ENCODE measurements around the gene ADA.

Gene ADA

DNA sequence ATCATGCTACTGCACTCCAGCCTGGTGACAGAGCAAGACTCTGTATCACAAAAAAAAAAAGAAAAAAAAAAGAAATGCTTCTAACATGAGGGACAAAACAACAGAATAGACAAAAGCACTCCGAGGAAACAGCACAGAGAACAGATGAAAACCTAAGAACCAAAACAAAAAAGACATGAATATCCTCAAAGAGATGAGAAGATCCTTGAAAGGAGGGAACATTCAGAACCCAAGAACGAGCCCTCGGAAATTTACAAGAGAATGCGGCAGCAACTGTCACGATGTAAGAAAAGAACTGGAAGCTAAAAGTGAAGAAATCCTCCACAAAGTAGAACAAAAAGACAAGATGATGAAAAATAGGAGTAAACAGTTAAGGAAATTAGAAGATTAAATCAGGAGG is 21.2 kb downstream of the ADA start:
- H3K36me3 ChIP-seq (ENCODE audit: insufficient read depth, low read length), result peaks cover 100% of the 10 kb centered on the region
- H3K27me3 ChIP-seq (ENCODE audit: insufficient read depth, low read length, poor library complexity), result no peaks in the 10 kb centered on the region
- peaks cover 94% of the 10 kb centered on the region for H3K79me2 ChIP-seq (ENCODE audit: insufficient read depth, low read length)
- no peak for TF ChIP-seq EZH2 (IDR thresholded peaks at IDR 0.05; ENCODE audit: borderline replicate concordance, low read depth, low read length, severe bottlenecking)
- TF ChIP-seq, protein P1, sequence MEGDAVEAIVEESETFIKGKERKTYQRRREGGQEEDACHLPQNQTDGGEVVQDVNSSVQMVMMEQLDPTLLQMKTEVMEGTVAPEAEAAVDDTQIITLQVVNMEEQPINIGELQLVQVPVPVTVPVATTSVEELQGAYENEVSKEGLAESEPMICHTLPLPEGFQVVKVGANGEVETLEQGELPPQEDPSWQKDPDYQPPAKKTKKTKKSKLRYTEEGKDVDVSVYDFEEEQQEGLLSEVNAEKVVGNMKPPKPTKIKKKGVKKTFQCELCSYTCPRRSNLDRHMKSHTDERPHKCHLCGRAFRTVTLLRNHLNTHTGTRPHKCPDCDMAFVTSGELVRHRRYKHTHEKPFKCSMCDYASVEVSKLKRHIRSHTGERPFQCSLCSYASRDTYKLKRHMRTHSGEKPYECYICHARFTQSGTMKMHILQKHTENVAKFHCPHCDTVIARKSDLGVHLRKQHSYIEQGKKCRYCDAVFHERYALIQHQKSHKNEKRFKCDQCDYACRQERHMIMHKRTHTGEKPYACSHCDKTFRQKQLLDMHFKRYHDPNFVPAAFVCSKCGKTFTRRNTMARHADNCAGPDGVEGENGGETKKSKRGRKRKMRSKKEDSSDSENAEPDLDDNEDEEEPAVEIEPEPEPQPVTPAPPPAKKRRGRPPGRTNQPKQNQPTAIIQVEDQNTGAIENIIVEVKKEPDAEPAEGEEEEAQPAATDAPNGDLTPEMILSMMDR (IDR thresholded peaks at IDR 0.05; ENCODE audit: borderline replicate concordance, extremely low read depth, low read length, poor library complexity, severe bottlenecking), result no peak
- DNase-seq (no peak), ATAC-seq (ENCODE audit: insufficient read depth, low read depth) (no peak)
- peaks cover 84% of the 10 kb centered on the region for H4K20me1 ChIP-seq (ENCODE audit: insufficient read depth, low read length)
- no peak overlapping the region for H3K4me3 ChIP-seq (ENCODE audit: low read depth in 1 of 2, low read length in 2 of 2)
- peak overlapping the region; percentile 6; the same call in 1 of the 2 replicates for H3K27ac ChIP-seq (ENCODE audit: low read length)
- H2AFZ ChIP-seq (ENCODE audit: low read depth, low read length), result no peak overlapping the region
- no peak overlapping the region for H3K4me2 ChIP-seq (ENCODE audit: insufficient read depth, low read length)
- no peaks in the 10 kb centered on the region for H3K9me3 ChIP-seq (ENCODE audit: insufficient read depth, low read length, severe bottlenecking)
- peaks cover 7% of the 10 kb centered on the region; the same call in 1 of the 2 replicates for H3K4me1 ChIP-seq (ENCODE audit: insufficient read depth, low read length)
- H3K9ac ChIP-seq (ENCODE audit: low read depth, low read length), result no peak overlapping the region

DNA sequence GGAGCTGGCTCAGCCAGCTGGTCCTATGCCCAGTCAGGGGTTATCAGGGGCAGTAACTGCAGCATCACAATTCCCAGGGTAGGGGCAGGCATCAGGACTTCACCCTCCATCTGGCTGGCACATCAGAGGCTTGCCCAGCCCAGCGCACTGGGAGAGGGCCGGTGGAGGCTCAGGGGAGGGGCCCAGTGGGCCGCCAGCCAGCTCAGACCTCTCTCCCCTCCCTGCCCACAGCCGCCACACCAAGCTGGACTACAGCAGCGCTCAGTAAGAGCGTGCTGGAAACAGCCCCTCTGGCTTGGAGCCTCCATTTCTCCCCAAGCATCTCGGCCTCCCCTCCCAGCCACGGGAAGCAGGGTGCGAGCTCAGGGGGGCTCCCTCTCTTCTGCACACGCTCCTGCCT is 22.0 kb downstream of the ADA start:
- Histone ChIP-seq H3K27ac (ENCODE audit: low read length) (peak overlapping the region; percentile 9; the same call in 1 of the 2 replicates), H3K4me2 (ENCODE audit: insufficient read depth, low read length) (no peak overlapping the region), H3K4me1 (ENCODE audit: insufficient read depth, low read length) (peaks cover 3% of the 10 kb centered on the region; the same call in 1 of the 2 replicates), H3K9me3 (ENCODE audit: insufficient read depth, low read length, severe bottlenecking) (no peaks in the 10 kb centered on the region), H3K36me3 (ENCODE audit: insufficient read depth, low read length) (peaks cover 100% of the 10 kb centered on the region), H3K79me2 (ENCODE audit: insufficient read depth, low read length) (peaks cover 94% of the 10 kb centered on the region), H3K9ac (ENCODE audit: low read depth, low read length) (no peak overlapping the region), H3K27me3 (ENCODE audit: insufficient read depth, low read length, poor library complexity) (no peaks in the 10 kb centered on the region), H3K4me3 (ENCODE audit: low read depth in 1 of 2, low read length in 2 of 2) (no peak overlapping the region), H4K20me1 (ENCODE audit: insufficient read depth, low read length) (peaks cover 84% of the 10 kb centered on the region), H2AFZ (ENCODE audit: low read depth, low read length) (no peak overlapping the region)
- DNase-seq (no peak), ATAC-seq (ENCODE audit: insufficient read depth, low read depth) (0 out of 3 replicates have a peak, but pooled peaks have one; percentile 5)
- no peak for TF ChIP-seq EZH2 (IDR thresholded peaks at IDR 0.05; ENCODE audit: borderline replicate concordance, low read depth, low read length, severe bottlenecking)
- TF ChIP-seq, protein P1 (IDR thresholded peaks at IDR 0.05; ENCODE audit: borderline replicate concordance, extremely low read depth, low read length, poor library complexity, severe bottlenecking), result no peak

DNA sequence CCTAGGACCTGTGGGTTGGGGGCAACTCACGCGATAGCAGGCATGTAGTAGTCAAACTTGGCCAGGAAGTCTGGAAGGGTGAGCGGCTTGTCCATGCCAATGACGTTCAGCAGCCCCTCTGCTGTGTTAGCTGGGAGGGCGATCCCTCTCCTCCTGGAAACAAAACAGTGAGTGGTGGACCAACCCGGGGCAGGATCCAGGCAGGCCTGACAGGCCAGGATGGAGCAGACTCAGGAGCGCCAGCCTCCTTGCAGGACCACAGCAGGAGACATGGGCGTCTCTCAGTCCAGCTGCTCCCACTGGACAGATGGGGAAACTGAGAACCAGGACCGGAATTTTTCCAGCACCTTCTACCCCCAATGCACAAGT is 22.5 kb downstream of the ADA start:
- ATAC-seq (ENCODE audit: insufficient read depth, low read depth) (no peak), DNase-seq (no peak)
- H3K79me2 ChIP-seq (ENCODE audit: insufficient read depth, low read length), result peaks cover 94% of the 10 kb centered on the region
- peak overlapping the region; percentile 9; the same call in 1 of the 2 replicates for H3K27ac ChIP-seq (ENCODE audit: low read length)
- H4K20me1 ChIP-seq (ENCODE audit: insufficient read depth, low read length), result peaks cover 84% of the 10 kb centered on the region
- peaks cover 100% of the 10 kb centered on the region for H3K36me3 ChIP-seq (ENCODE audit: insufficient read depth, low read length)
- H3K27me3 ChIP-seq (ENCODE audit: insufficient read depth, low read length, poor library complexity), result no peaks in the 10 kb centered on the region
- H3K9ac ChIP-seq (ENCODE audit: low read depth, low read length), result no peak overlapping the region
- no peak overlapping the region for H3K4me2 ChIP-seq (ENCODE audit: insufficient read depth, low read length)
- H3K4me3 ChIP-seq (ENCODE audit: low read depth in 1 of 2, low read length in 2 of 2), result no peak overlapping the region
- no peak overlapping the region for H2AFZ ChIP-seq (ENCODE audit: low read depth, low read length)
- no peak for TF ChIP-seq EZH2 (IDR thresholded peaks at IDR 0.05; ENCODE audit: borderline replicate concordance, low read depth, low read length, severe bottlenecking)
- TF ChIP-seq, protein P1 (IDR thresholded peaks at IDR 0.05; ENCODE audit: borderline replicate concordance, extremely low read depth, low read length, poor library complexity, severe bottlenecking), result no peak
- H3K4me1 ChIP-seq (ENCODE audit: insufficient read depth, low read length), result peaks cover 3% of the 10 kb centered on the region; the same call in 1 of the 2 replicates
- H3K9me3 ChIP-seq (ENCODE audit: insufficient read depth, low read length, severe bottlenecking), result no peaks in the 10 kb centered on the region
